Measurements from ENCODE around the gene DDX6.

Gene DDX6

DNA sequence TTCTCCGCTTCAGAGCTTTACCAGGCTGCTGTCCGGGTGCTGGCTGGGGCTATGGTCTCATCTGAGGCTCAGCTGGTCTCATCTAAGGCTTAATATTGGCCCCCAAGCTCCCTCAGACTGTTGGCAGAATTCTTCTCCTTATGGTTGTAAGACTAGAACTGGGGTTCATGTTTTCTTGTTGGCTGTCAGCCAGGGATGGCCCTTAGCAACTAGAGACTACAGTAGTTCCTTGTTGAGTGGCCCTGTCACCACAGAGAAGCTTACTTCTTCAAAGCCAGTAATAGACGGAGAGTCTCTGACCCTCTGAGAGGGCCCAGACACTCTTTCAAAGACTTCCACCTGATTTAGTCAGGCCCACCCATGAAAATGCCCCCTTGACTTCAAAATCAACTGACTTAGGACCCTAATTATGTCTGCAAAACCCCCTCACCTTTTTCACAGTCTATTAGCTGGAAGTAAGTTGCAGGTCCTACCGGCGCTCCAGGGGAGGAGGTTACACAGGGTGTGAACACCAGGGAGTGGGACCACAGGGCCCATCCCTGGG lies 87.3 kb downstream of the DDX6 start:
- peaks cover 40% of the 10 kb centered on the region for H3K4me1 ChIP-seq (ENCODE audit: insufficient read depth, low read length, severe bottlenecking)
- H3K27ac ChIP-seq (ENCODE audit: low read depth, low read length, poor library complexity, severe bottlenecking) = peak overlapping the region; percentile 71
- H3K36me3 ChIP-seq (ENCODE audit: insufficient read depth, low read length) = no peaks in the 10 kb centered on the region

DNA sequence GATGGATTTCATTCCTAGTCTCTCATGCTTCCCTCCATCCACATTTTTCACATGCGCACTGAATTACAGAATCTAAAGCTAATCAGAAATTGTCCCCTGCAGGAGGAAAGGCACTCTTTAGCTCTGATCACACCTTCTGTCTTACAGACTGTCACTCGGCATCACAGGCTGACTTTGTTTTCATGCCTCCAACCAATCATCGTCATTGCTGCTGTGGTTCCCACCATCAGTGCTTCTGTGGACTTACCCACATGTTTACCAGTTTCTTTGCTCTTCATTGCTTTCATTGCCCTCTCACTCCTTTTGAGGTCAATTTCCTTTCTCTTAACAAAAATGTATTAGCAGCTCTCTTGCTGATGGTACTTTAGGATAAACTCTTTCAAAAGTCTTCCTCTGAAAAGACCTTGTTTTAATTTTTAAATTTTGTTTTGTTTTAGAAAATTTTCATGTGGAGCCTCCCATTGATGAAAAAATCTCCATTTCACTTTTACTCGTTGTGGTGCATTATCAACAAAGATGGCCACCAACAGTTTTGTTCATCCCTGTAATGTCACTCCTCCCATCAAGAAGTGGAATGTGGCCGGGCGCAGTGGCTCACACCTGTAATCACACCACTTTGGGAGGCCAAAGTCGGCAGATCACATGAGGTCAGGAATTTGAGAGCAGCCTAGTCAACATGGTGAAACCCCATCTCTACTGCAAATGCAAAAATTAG lies 91.3 kb downstream of the DDX6 start:
- H3K27ac ChIP-seq (ENCODE audit: low read depth, low read length, poor library complexity, severe bottlenecking) = no peak overlapping the region
- H3K79me2 ChIP-seq (ENCODE audit: insufficient read depth, low read length) = no peaks in the 10 kb centered on the region
- no peaks in the 10 kb centered on the region; the same call in 1 of the 2 replicates for H3K36me3 ChIP-seq (ENCODE audit: insufficient read depth, low read length)
- H3K9ac ChIP-seq (ENCODE audit: low read length) = no peak overlapping the region
- H2AFZ ChIP-seq (ENCODE audit: low read length) = no peak overlapping the region
- H3K9me3 ChIP-seq (ENCODE audit: low read length) = no peaks in the 10 kb centered on the region
- H3K4me2 ChIP-seq (ENCODE audit: low read length) = no peak overlapping the region
- H3F3A ChIP-seq (ENCODE audit: insufficient read depth, low read length) = no peaks in the 10 kb centered on the region
- H3K9me2 ChIP-seq (ENCODE audit: low read depth, low read length) = no peaks in the 10 kb centered on the region
- TF ChIP-seq EZH2 (IDR thresholded peaks at IDR 0.05; ENCODE audit: borderline replicate concordance, low read length) = no peak
- TF ChIP-seq, protein P1, sequence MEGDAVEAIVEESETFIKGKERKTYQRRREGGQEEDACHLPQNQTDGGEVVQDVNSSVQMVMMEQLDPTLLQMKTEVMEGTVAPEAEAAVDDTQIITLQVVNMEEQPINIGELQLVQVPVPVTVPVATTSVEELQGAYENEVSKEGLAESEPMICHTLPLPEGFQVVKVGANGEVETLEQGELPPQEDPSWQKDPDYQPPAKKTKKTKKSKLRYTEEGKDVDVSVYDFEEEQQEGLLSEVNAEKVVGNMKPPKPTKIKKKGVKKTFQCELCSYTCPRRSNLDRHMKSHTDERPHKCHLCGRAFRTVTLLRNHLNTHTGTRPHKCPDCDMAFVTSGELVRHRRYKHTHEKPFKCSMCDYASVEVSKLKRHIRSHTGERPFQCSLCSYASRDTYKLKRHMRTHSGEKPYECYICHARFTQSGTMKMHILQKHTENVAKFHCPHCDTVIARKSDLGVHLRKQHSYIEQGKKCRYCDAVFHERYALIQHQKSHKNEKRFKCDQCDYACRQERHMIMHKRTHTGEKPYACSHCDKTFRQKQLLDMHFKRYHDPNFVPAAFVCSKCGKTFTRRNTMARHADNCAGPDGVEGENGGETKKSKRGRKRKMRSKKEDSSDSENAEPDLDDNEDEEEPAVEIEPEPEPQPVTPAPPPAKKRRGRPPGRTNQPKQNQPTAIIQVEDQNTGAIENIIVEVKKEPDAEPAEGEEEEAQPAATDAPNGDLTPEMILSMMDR (IDR thresholded peaks at IDR 0.05; ENCODE audit: low read length) = no peak
- H3K4me1 ChIP-seq (ENCODE audit: insufficient read depth, low read length, severe bottlenecking) = peaks cover 28% of the 10 kb centered on the region
- H3K4me3 ChIP-seq (ENCODE audit: low read depth, low read length, poor library complexity, severe bottlenecking) = no peak overlapping the region
- no peaks in the 10 kb centered on the region for H4K20me1 ChIP-seq (ENCODE audit: insufficient read depth, low read length)
- H3K27me3 ChIP-seq (ENCODE audit: insufficient read depth, low read length) = no peaks in the 10 kb centered on the region; the same call in 1 of the 2 replicates

More for the DNA sequence above, 87.3 kb downstream of the DDX6 start:
- no peak overlapping the region for H3K9ac ChIP-seq (ENCODE audit: low read length)
- H3K4me2 ChIP-seq (ENCODE audit: low read length) = no peak overlapping the region
- H3K9me3 ChIP-seq (ENCODE audit: low read length) = no peaks in the 10 kb centered on the region
- H3F3A ChIP-seq (ENCODE audit: insufficient read depth, low read length) = no peaks in the 10 kb centered on the region
- H4K20me1 ChIP-seq (ENCODE audit: insufficient read depth, low read length) = no peaks in the 10 kb centered on the region
- H2AFZ ChIP-seq (ENCODE audit: low read length) = no peak overlapping the region
- no peaks in the 10 kb centered on the region for H3K9me2 ChIP-seq (ENCODE audit: low read depth, low read length)
- H3K79me2 ChIP-seq (ENCODE audit: insufficient read depth, low read length) = no peaks in the 10 kb centered on the region
- TF ChIP-seq, protein P1 (IDR thresholded peaks at IDR 0.05; ENCODE audit: low read length) = no peak
- no peak for TF ChIP-seq EZH2 (IDR thresholded peaks at IDR 0.05; ENCODE audit: borderline replicate concordance, low read length)
- H3K27me3 ChIP-seq (ENCODE audit: insufficient read depth, low read length) = no peaks in the 10 kb centered on the region
- no peak overlapping the region for H3K4me3 ChIP-seq (ENCODE audit: low read depth, low read length, poor library complexity, severe bottlenecking)

Data from OCI-LY1 (cell line).